ENCODE results near the gene TCF7L1.

DNA sequence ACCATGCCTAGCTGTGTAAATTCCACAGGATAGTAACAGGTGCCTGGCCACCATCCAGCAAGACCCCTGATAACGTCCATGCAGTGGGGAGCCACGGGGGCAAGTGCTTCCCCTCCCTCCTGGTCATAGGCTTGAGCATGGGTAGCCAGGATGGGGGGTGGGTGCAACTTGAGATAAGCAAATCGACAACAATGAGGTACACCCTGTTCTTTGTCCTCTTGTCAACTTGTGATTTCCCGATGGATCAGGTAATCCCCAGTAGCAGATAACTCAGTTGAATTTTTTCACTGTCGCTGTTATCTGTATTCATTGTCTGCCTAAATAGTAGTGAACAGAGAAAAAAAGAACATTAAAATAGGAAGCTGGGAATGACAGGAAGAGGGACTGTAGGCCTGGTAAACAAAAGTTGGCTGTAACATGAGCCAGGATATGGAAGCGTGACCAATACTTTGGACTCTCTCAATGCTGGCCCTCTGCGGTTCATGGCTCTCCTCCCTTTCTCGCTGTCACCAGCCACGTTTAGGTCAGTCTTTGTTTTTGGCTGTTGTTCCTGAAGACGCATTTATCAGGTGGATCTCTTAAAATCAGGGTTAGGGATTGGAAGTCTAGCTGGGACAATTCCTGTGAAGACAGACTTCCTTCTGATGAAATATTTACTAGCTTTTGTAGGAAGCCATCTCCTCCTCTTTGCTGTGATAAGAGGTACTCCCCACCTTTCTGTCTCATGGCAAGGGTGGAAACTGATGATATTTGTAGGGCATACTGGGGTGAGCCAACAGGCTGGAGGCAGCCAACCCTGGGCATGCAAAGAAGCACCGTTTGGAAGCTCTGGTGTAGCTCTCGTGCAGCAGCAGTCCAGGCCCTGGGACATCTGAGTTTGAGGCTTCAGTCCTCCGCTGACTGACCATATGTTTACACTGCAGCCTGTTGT lies 42.4 kb downstream of the TCF7L1 start:
- TF ChIP-seq, protein P1, sequence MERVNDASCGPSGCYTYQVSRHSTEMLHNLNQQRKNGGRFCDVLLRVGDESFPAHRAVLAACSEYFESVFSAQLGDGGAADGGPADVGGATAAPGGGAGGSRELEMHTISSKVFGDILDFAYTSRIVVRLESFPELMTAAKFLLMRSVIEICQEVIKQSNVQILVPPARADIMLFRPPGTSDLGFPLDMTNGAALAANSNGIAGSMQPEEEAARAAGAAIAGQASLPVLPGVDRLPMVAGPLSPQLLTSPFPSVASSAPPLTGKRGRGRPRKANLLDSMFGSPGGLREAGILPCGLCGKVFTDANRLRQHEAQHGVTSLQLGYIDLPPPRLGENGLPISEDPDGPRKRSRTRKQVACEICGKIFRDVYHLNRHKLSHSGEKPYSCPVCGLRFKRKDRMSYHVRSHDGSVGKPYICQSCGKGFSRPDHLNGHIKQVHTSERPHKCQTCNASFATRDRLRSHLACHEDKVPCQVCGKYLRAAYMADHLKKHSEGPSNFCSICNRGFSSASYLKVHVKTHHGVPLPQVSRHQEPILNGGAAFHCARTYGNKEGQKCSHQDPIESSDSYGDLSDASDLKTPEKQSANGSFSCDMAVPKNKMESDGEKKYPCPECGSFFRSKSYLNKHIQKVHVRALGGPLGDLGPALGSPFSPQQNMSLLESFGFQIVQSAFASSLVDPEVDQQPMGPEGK (CRISPR knock-in tag; IDR thresholded peaks at IDR 0.05; ENCODE audit: borderline replicate concordance), result no peak
- TF ChIP-seq ZFP3 (CRISPR knock-in tag; IDR thresholded peaks at IDR 0.05) (no peak), PPARA (CRISPR knock-in tag; IDR thresholded peaks at IDR 0.05; ENCODE audit: borderline replicate concordance) (no peak), BACH2 (CRISPR knock-in tag; IDR thresholded peaks at IDR 0.05; ENCODE audit: borderline replicate concordance) (no peak), TCF4 (CRISPR knock-in tag; IDR thresholded peaks at IDR 0.05; ENCODE audit: borderline replicate concordance) (no peak), ARNTL (CRISPR knock-in tag; IDR thresholded peaks at IDR 0.05; ENCODE audit: borderline replicate concordance, low read depth) (no peak)

All from SK-N-SH treated with all-trans-retinoic acid at 6 μM for 48 hours (cell line).